NCI-H345 treated with DMSO at 0.1 percent for 48 hours (cell line): ENCODE measurements around the gene ABCG8.

Experiments used
- DNase-seq: peaks from one replicate; lab custom pipeline; 2025; ENCODE audit not compliant: unreplicated experiment; lab: John Stamatoyannopoulos, UW

ABCG8 gene

GRCh38 chr2:43838560-43839267 lies at the start of gene ABCG8, which contains the start of gene ABCG5:
Gene ABCG8 (plus strand): TSS chr2:43838971. CDS start chr2:43839054, 83 bp downstream.
Gene ABCG5 (minus strand): TSS chr2:43838839. CDS start chr2:43838679, 160 bp downstream.
- no peak for DNase-seq

- DNase-seq = no peak
These were observed 48.6 kb upstream of the ABCG8 start for GRCh38 chr2:43790147-43790546.

DNA sequence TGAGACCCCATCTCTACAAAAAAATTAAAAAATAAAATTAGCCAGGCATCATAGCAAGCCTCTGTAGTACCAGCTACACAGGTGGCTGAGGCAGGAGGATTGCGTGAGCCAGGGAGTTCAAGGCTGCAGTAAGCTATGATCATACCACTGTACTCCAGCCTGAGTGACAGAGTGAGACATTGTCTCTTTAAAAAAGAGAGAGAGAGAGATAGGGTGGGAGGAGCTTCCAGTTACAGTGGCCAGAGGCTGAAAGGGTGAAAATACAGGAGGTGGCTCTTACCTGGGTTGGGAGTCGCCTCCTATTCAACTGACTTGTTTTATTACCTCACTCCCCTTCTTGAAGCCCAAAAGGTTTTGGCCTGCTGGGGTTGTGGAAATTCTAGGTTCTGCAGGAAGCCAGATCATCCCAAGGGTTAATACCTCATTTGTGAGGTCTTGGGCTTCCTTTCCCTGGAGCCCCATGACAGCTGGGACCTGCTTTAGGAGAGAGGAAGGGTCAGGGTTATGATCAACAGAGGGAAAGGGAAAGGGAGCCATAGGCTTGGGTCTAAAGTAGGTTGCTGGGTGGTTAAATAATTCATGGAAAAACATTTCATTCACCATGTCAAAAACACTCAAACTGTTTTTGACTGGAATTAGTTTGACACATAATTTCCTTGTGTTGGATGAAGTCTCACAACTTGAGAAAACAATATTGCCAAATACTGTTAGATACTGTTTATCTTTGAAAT lies 47.6 kb upstream of the ABCG8 start:
- no peak for DNase-seq

DNA sequence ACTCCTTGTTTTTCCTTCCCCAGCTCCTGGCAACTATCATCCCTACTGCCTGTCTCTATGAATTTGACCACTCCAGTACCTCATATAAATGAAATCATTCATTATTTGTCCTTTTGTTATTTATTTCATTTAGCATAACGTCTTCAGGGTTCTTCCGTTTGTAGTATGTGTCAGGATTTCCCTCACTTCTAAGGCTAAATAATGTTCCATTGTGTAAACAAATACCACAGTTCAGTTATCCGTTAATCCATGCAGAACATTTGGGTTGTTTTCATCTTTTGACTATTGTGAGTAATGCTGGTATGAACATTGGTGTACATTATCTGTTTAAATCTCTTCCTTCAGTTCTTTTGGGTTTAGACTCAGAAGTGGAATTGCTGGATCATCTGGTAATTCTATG lies 46.1 kb upstream of the ABCG8 start:
- no peak for DNase-seq

DNA sequence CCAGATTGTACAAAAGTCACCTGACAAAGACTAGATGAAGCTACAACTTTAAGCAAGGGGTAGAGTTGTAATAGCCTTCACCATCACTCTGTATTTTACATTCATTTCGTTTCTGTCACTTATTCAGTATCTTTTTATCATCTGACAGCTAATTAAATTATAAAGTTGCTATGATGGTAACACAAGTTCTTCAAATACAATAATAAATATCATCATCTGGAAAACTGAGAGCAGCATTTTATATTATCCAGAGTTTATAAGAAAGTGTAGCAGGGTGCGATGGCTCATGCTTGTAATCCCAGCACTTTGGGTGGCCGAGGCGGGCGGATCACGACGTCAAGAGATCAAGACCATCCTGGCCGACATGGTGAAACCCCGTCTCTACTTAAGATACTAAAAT lies 43.8 kb upstream of the ABCG8 start:
- DNase-seq = no peak

DNA sequence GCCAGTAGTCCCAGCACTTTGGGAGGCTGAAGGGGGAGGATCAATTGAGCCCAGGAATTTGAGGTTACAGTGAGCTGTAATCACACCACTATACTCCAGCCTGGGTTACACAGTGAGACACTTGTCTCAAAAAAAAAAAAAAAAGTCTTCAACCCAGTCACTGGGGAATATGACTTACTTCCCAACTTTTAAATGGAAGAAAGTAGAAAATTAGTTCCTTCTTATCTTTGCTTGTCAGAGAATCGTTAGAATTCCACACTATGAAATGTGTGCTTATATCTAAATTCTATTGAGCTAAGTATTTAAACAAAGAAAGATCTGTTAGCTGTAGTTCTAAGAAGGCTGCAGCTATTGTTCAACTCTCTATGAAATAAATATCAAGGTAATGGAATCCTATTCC lies 42.6 kb upstream of the ABCG8 start:
- DNase-seq = no peak

- DNase-seq = no peak
These were observed 40.5 kb upstream of the ABCG8 start for GRCh38 chr2:43798300-43798699.

GRCh38 chr2:43800894-43801293 lies 37.9 kb upstream of the ABCG8 start:
- no peak for DNase-seq

DNA sequence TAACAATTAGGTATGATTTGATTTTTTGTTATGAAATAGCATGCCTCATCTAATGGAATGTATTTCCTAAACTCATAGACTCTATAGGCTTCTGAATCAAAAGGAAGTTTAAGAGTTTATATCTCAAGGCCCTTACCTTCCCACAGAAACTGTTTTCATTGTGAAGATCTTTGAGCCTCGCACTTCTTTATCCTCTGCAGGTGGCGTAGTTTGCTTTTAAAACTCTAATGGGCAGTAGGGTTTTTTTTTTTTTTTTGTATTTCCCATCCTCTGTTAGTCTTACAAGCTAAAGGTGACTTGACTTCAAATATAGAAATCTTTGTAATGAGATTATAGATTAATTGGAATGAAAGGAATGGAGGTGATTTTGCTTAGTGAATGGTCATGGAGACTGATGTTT lies 36.6 kb upstream of the ABCG8 start:
- no peak for DNase-seq

DNA sequence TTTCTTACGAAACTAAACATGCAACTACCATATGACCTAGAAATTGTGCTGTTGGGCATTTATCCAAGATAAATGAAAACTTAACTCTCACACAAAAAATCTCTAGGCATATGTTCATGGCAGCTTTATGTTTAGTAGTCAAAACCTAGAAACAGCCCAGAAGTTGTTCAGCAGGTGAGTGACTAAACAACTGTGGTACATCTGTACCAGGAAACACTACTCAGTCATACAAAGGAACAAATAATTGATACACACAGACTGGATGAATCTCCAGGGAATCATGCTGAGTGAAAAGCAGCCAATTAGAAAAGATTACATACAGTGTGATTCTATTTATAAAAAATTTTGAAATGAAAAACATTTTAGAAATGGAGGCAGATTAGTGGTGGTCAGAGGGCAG lies 35.7 kb upstream of the ABCG8 start:
- DNase-seq = no peak

DNA sequence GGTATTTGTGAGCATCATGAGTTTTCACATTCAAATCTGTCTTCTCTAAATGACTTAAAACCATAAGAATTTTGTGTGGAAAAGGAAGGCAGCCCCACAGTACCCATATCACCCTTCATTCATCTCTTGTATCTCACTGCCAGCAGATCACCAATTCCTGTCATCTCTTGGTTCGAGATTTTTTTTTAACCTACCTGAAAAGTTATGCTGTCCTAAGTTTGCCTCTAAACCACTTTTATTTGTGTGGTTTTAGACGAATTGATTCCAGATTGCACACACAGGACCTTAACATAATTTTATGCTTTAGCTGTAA lies 32.1 kb upstream of the ABCG8 start:
- no peak for DNase-seq

DNA sequence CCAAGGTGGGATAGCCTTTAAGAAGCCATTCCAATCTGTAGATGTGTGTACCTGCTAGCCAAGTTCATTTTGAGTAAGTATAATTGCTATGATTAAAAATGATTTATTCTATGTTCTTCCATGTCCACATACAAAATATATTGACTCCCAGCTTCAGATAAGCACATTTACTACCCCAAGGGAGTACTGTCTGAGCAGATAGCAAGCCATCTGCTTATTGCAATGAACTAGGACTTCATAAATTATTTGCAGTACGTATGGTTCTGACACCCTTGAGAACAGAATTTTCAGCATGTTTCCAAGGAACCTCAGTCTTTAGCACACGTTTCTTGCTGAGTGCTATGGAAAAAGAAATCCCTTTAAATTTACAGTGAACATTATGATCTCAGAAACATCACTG lies 28.3 kb upstream of the ABCG8 start:
- DNase-seq = no peak

DNA sequence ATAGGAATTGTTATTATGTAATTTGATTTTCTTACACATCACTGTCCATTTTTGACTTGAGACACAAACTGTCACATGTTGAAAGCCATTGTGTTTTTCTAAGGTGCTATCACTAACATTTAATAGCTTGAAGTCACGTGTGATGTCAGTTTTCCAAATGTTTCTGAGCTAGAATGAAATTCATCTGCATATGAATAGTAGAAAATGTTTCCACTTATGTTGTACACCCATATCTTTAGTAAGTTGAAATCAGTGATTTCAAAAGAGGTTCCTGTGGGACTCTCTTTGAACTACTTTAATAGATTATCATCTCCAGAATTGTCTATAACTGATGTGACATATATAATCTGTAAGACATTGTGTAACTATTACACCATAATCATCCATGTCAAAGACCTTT lies 27.9 kb upstream of the ABCG8 start:
- no peak for DNase-seq

DNA sequence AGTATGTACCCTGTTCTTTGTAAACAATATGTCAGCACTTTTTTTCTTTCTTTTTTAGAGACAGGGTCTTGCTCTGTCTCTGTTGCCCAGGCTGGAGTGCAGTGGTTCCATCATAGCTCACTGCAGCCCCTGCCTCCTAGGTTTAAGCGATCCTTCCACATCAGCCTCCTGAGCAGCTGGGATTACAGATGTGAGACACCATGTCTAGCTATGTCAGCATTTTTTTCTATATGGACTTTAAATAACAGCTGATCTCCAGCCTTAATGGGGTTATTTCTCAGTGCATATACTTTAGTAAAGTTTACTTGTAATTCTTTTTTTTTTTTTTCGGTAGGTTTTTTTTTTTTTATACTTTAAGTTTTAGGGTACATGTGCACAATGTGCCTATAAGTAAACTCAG lies 26.8 kb upstream of the ABCG8 start:
- DNase-seq = no peak

GRCh38 chr2:43812947-43813346 lies 25.8 kb upstream of the ABCG8 start:
- no peak for DNase-seq

- no peak for DNase-seq
These were observed 24.1 kb upstream of the ABCG8 start for GRCh38 chr2:43814711-43815110.

GRCh38 chr2:43818761-43819160 lies 20.0 kb upstream of the ABCG8 start:
- DNase-seq = no peak

GRCh38 chr2:43819491-43820163 lies 19.1 kb upstream of the ABCG8 start:
- DNase-seq = no peak

DNA sequence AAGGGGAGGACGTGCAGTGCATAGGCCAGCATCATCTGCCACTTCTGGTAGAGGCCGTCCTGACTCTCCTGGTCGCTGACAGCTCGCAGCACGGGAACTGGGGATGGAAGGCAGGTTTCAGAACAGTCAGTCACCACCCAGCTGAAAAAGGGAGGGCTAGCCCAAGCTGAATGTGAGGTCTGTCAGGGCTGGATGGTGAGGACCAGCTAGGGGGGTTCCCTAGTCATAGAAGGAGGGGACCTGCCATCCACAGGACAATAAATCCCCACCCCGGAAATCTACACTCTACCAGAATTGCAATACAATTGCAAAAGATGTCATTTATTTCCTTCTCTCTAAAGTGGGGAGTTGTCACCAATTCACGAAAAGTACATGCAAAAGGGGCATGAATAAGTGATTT lies 15.9 kb upstream of the ABCG8 start:
- no peak for DNase-seq

- no peak for DNase-seq
These were observed 15.0 kb upstream of the ABCG8 start for GRCh38 chr2:43823751-43824150.

DNA sequence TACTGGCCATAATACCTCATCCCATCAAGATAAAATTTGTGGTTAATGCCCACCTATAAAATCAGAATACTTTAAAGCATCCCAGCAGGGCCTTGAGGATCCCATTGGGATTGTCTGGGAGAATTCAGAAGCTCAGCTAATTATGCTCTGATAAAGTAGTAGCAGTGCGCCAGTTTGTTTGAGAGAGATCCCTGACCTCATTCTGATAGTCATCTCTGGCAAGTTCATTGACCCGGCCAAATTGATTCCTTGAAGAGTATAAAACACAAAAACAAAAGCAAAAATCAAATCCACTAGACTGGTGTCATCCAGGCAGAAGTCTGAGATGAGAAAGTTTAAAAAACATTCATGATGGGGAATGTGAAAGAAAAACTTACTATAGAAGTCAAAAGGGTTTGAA lies 14.3 kb upstream of the ABCG8 start:
- no peak for DNase-seq

- DNase-seq = no peak
These were observed 13.7 kb upstream of the ABCG8 start for GRCh38 chr2:43824951-43825493.
